HG03469 (cell line): ENCODE data around the gene COL6A3.

ENCODE experiments used
- ATAC-seq: cut with Tn5 transposase; IDR thresholded peaks from one replicate; pipeline ENCODE4 v1.9.1; 2021; ENCODE audit warnings: mild to moderate bottlenecking, moderate library complexity, moderate number of reproducible peaks; ENCODE audit not compliant: unreplicated experiment

Gene COL6A3

GRCh38 chr2:237413777-237414661 lies at the start of gene COL6A3:
COL6A3 (minus strand) TSS chr2:237414164; CDS start chr2:237396817, 17,347 bp downstream.
- no peak for ATAC-seq

GRCh38 chr2:237459741-237460174 lies 45.8 kb upstream of the COL6A3 start:
- ATAC-seq: no peak

- ATAC-seq: no peak
These were observed 45.3 kb upstream of the COL6A3 start for GRCh38 chr2:237459226-237459625.

- no peak for ATAC-seq
These were observed 44.6 kb upstream of the COL6A3 start for GRCh38 chr2:237458519-237458918.

- ATAC-seq: no peak
These were observed 43.5 kb upstream of the COL6A3 start for GRCh38 chr2:237457388-237457941.

- ATAC-seq: no peak
These were observed 42.4 kb upstream of the COL6A3 start for GRCh38 chr2:237456200-237456843.

- no peak for ATAC-seq
These were observed 41.8 kb upstream of the COL6A3 start for GRCh38 chr2:237455764-237456163.

GRCh38 chr2:237453671-237454070 lies 39.7 kb upstream of the COL6A3 start:
- no peak for ATAC-seq

- ATAC-seq: no peak
These were observed 38.9 kb upstream of the COL6A3 start for GRCh38 chr2:237452861-237453260.

- ATAC-seq: no peak
These were observed 37.9 kb upstream of the COL6A3 start for GRCh38 chr2:237451643-237452469.

- ATAC-seq: no peak
These were observed 36.6 kb upstream of the COL6A3 start for GRCh38 chr2:237450583-237450982.

- ATAC-seq: no peak
These were observed 36.1 kb upstream of the COL6A3 start for GRCh38 chr2:237450108-237450507.

GRCh38 chr2:237449193-237449881 lies 35.4 kb upstream of the COL6A3 start:
- no peak for ATAC-seq

GRCh38 chr2:237448626-237449025 lies 34.7 kb upstream of the COL6A3 start:
- ATAC-seq: no peak

GRCh38 chr2:237448171-237448570 lies 34.2 kb upstream of the COL6A3 start:
- ATAC-seq: no peak

GRCh38 chr2:237447496-237447895 lies 33.5 kb upstream of the COL6A3 start:
- no peak for ATAC-seq

- ATAC-seq: no peak
These were observed 32.3 kb upstream of the COL6A3 start for GRCh38 chr2:237446338-237446665.

GRCh38 chr2:237445611-237446337 lies 31.8 kb upstream of the COL6A3 start:
- no peak for ATAC-seq

- ATAC-seq: no peak
These were observed 30.1 kb upstream of the COL6A3 start for GRCh38 chr2:237444071-237444470.
